Measurements from ENCODE around the gene HMOX2. TPM values are rescaled to one million over a fixed set of nuclear protein-coding genes. Genes with fewer than 3 reads are reported as not detected.

HMOX2 gene
- total RNA-seq, 2 donors from 2014 or later = 31.9 to 58.8 TPM

- ATAC-seq (no peak), DNase-seq (no peak)
- no peaks in the 10 kb centered on the region for H3K27me3 Mint-ChIP-seq
- no peak overlapping the region for H3K27ac Mint-ChIP-seq
- peaks cover 4% of the 10 kb centered on the region for H3K9me3 ChIP-seq (ENCODE audit: control insufficient read depth, low read length, poor library complexity, severe bottlenecking)
- peaks cover 2% of the 10 kb centered on the region for H3K36me3 Mint-ChIP-seq (ENCODE audit: low read depth)
- H3K4me3 Mint-ChIP-seq = no peak overlapping the region
- H3K4me1 Mint-ChIP-seq = peaks cover 3% of the 10 kb centered on the region
Measured at GRCh38 chr16:4544473-4544872, 68.3 kb downstream of the HMOX2 start.

- Mint-ChIP-seq H3K4me1 (peaks cover 3% of the 10 kb centered on the region), H3K27ac (no peak overlapping the region), H3K27me3 (no peaks in the 10 kb centered on the region), H3K4me3 (no peak overlapping the region), H3K36me3 (ENCODE audit: low read depth) (no peaks in the 10 kb centered on the region)
- no peaks in the 10 kb centered on the region for H3K9me3 ChIP-seq (ENCODE audit: control insufficient read depth, low read length, poor library complexity, severe bottlenecking)
- no peak for ATAC-seq
- no peak for DNase-seq
Measured at GRCh38 chr16:4548124-4548523, 71.9 kb downstream of the HMOX2 start.

- no peaks in the 10 kb centered on the region for H3K27me3 Mint-ChIP-seq
- peaks cover 3% of the 10 kb centered on the region for H3K4me1 Mint-ChIP-seq
- no peaks in the 10 kb centered on the region for H3K36me3 Mint-ChIP-seq (ENCODE audit: low read depth)
- no peak for ATAC-seq
- H3K9me3 ChIP-seq (ENCODE audit: control insufficient read depth, low read length, poor library complexity, severe bottlenecking) = no peaks in the 10 kb centered on the region
- no peak overlapping the region for H3K27ac Mint-ChIP-seq
- no peak for DNase-seq
- H3K4me3 Mint-ChIP-seq = no peak overlapping the region
Measured at GRCh38 chr16:4550591-4550990, 74.4 kb downstream of the HMOX2 start.

GRCh38 chr16:4552541-4552940, 76.3 kb downstream of the HMOX2 start:
- no peak overlapping the region for H3K27ac Mint-ChIP-seq
- DNase-seq = no peak
- H3K9me3 ChIP-seq (ENCODE audit: control insufficient read depth, low read length, poor library complexity, severe bottlenecking) = no peaks in the 10 kb centered on the region
- no peaks in the 10 kb centered on the region for H3K36me3 Mint-ChIP-seq (ENCODE audit: low read depth)
- peaks cover 3% of the 10 kb centered on the region for H3K4me1 Mint-ChIP-seq
- no peak overlapping the region for H3K4me3 Mint-ChIP-seq
- H3K27me3 Mint-ChIP-seq = no peaks in the 10 kb centered on the region
- no peak for ATAC-seq

- no peak for DNase-seq
- H3K9me3 ChIP-seq (ENCODE audit: control insufficient read depth, low read length, poor library complexity, severe bottlenecking) = no peaks in the 10 kb centered on the region
- no peaks in the 10 kb centered on the region for H3K27me3 Mint-ChIP-seq
- H3K4me1 Mint-ChIP-seq = no peaks in the 10 kb centered on the region
- no peaks in the 10 kb centered on the region for H3K36me3 Mint-ChIP-seq (ENCODE audit: low read depth)
- no peak for ATAC-seq
- no peak within 1 kb of the TSS for H3K27ac Mint-ChIP-seq
- H3K4me3 Mint-ChIP-seq = no peak within 1 kb of the TSS
Measured at GRCh38 chr16:4556112-4556511, 79.9 kb downstream of the HMOX2 start, which contains the start of gene C16orf96. Gene C16orf96, plus strand, starts transcription at chr16:4556340. Its CDS starts 150 bp downstream, at chr16:4556490.

GRCh38 chr16:4556580-4556979, 80.4 kb downstream of the HMOX2 start:
- H3K36me3 Mint-ChIP-seq (ENCODE audit: low read depth) = no peaks in the 10 kb centered on the region
- no peaks in the 10 kb centered on the region for H3K9me3 ChIP-seq (ENCODE audit: control insufficient read depth, low read length, poor library complexity, severe bottlenecking)
- no peak overlapping the region for H3K4me3 Mint-ChIP-seq
- no peaks in the 10 kb centered on the region for H3K4me1 Mint-ChIP-seq
- H3K27me3 Mint-ChIP-seq = no peaks in the 10 kb centered on the region
- H3K27ac Mint-ChIP-seq = no peak overlapping the region
- ATAC-seq (no peak), DNase-seq (no peak)

- ATAC-seq = no peak
- Mint-ChIP-seq H3K27ac (no peak overlapping the region), H3K4me3 (no peak overlapping the region), H3K36me3 (ENCODE audit: low read depth) (no peaks in the 10 kb centered on the region), H3K4me1 (no peaks in the 10 kb centered on the region), H3K27me3 (no peaks in the 10 kb centered on the region)
- no peak for DNase-seq
- H3K9me3 ChIP-seq (ENCODE audit: control insufficient read depth, low read length, poor library complexity, severe bottlenecking) = no peaks in the 10 kb centered on the region
Measured at GRCh38 chr16:4557973-4558372, 81.8 kb downstream of the HMOX2 start.

Other genes starting within 250 kb of the HMOX2 start
- gene SRL, start 234.3 kb upstream of the HMOX2 start, total RNA-seq = not detected
- 10 to 100 TPM in 1 of 2 donors, 1 to 10 TPM in 1; 9.8 to 14.1 TPM for gene TFAP4, start 203.4 kb upstream of the HMOX2 start, total RNA-seq
- under 1 TPM; 0.10 to 0.29 TPM for gene GLIS2, start 160.3 kb upstream of the HMOX2 start, total RNA-seq
- 10 to 100 TPM; 32.3 to 41.4 TPM for gene PAM16, start 125.1 kb upstream of the HMOX2 start, total RNA-seq
- under 1 TPM; 0.55 to 0.57 TPM for gene VASN, start 104.5 kb upstream of the HMOX2 start, total RNA-seq
- gene CORO7, start 59.8 kb upstream of the HMOX2 start, total RNA-seq = 100 to 1,000 TPM; 733 to 757 TPM
- gene DNAJA3, start 50.5 kb upstream of the HMOX2 start, total RNA-seq = 10 to 100 TPM; 27.9 to 29.7 TPM
- 10 to 100 TPM; 40.5 to 45.4 TPM for gene NMRAL1, start 1.8 kb upstream of the HMOX2 start, total RNA-seq
- 10 to 100 TPM; 20.2 to 29.5 TPM for gene CDIP1, start 62.4 kb downstream of the HMOX2 start, total RNA-seq
- gene C16orf96, start 79.9 kb downstream of the HMOX2 start, total RNA-seq = under 1 TPM; 0.08 to 0.20 TPM
- gene UBALD1, start 138.5 kb downstream of the HMOX2 start, total RNA-seq = 10 to 100 TPM; 25.8 to 26.6 TPM
- gene MGRN1, start 148.4 kb downstream of the HMOX2 start, total RNA-seq = 10 to 100 TPM; 69.3 to 74.7 TPM
- gene NUDT16L1, start 217.2 kb downstream of the HMOX2 start, total RNA-seq = 10 to 100 TPM; 44.7 to 49.6 TPM

Data from T-helper 17 cell (primary cell).